OCI-LY7 (cell line): ENCODE measurements around the gene YWHAB. TPM values are rescaled to one million over a fixed set of nuclear protein-coding genes. Genes with fewer than 3 reads are reported as not detected.

ENCODE experiments used
- BruUV-seq: library from RNA; stranded (reverse); fragments of 400-500 nt; replicated peaks from 2 replicates; lab custom pipeline; 2021; lab: Mats Ljungman, UMichigan
- CTCF ChIA-PET: fragments of 300-600 bp; sonication (Branson Sonifier 250); formaldehyde crosslinking; loops from one replicate; lab custom pipeline; 2022; ENCODE audit warnings: antibody characterized with exemption; ENCODE audit not compliant: unreplicated experiment; lab: Charles Lee
- POLR2A ChIA-PET: fragments of 300-600 bp; sonication (Branson Sonifier 250); formaldehyde crosslinking; loops from one replicate; lab custom pipeline; 2022; ENCODE audit warnings: antibody characterized with exemption; lab: Charles Lee
- DNase-seq: peaks from one replicate; pipeline ENCODE4 v3.0.0-alpha.2; 2015; ENCODE audit warnings: low spot score
- H2AFZ ChIP-seq: fragments of 200-600 bp; sonication (generic), shearing (Covaris generic); 2 replicates; pipeline ENCODE4 v1.6.1; 2014; ENCODE audit warnings: mild to moderate bottlenecking, antibody characterized with exemption, low read length, moderate library complexity
- H3K27ac ChIP-seq: fragments of 200-600 bp; sonication (generic); 2 replicates; pipeline ENCODE4 v1.5.1; 2014; ENCODE audit warnings: mixed run types, low read depth, mild to moderate bottlenecking, moderate library complexity, low read length, inconsistent platforms; ENCODE audit not compliant: poor library complexity, severe bottlenecking
- H3K36me3 ChIP-seq: fragments of 200-600 bp; sonication (generic); 2 replicates; pipeline ENCODE4 v1.6.1; 2014; ENCODE audit warnings: mild to moderate bottlenecking, antibody characterized with exemption, low read length, moderate library complexity, mixed read lengths; ENCODE audit not compliant: insufficient read depth
- H3K4me1 ChIP-seq: fragments of 200-600 bp; sonication (generic); 2 replicates; pipeline ENCODE4 v1.5.1; 2014; ENCODE audit warnings: mild to moderate bottlenecking, low read length; ENCODE audit not compliant: insufficient read depth, poor library complexity, severe bottlenecking
- H3K4me2 ChIP-seq: fragments of 200-600 bp; sonication (generic); 2 replicates; pipeline ENCODE4 v1.6.1; 2014; ENCODE audit warnings: mild to moderate bottlenecking, low read length
- H3K4me3 ChIP-seq: fragments of 200-600 bp; sonication (generic); 2 replicates; pipeline ENCODE4 v1.5.1; 2014; ENCODE audit warnings: mild to moderate bottlenecking, low read depth, low read length; ENCODE audit not compliant: poor library complexity, severe bottlenecking
- H3K79me2 ChIP-seq: fragments of 200-600 bp; sonication (generic); 2 replicates; pipeline ENCODE4 v1.6.1; 2016; ENCODE audit warnings: low read depth, mild to moderate bottlenecking, low read length, moderate library complexity, mixed read lengths; ENCODE audit not compliant: insufficient read depth
- H3K9me2 ChIP-seq: fragments of 200-600 bp; sonication (generic); 2 replicates; pipeline ENCODE4 v1.6.1; 2016; ENCODE audit warnings: mild to moderate bottlenecking, low read length, mixed read lengths; ENCODE audit not compliant: insufficient read depth
- H3K9me3 ChIP-seq: fragments of 200-600 bp; sonication (generic); 2 replicates; pipeline ENCODE4 v1.6.1; 2014; ENCODE audit warnings: mild to moderate bottlenecking, mixed run types, low read length, mixed read lengths
- H4K20me1 ChIP-seq: fragments of 200-600 bp; sonication (generic); 2 replicates; pipeline ENCODE4 v1.6.1; 2014; ENCODE audit warnings: mild to moderate bottlenecking, antibody characterized with exemption, low read length, moderate library complexity, mixed read lengths; ENCODE audit not compliant: insufficient read depth
- EZH2phosphoT487 ChIP-seq: fragments of 200-600 bp; sonication (generic); IDR thresholded peaks from 2 replicates; pipeline ENCODE4 v1.6.1; 2018; ENCODE audit warnings: low read depth, borderline replicate concordance, mild to moderate bottlenecking, mixed run types, antibody characterized with exemption, low read length, moderate library complexity, mixed read lengths
- intact Hi-C: fragments of 100-400 bp; cut with micrococcal nuclease; formaldehyde crosslinking; loops from one replicate; pipeline ENCODE4 v1.10.0; 2022; ENCODE audit not compliant: unreplicated experiment
- total RNA-seq, 2 experiments: library from RNA; depleted of rRNA in 1 of 2; stranded (reverse); fragments of >200 nt in 1 of 2; shearing (Covaris generic) in 1 of 2; gene quantifications; 2 replicates each; pipeline ENCODE4 v1.2.3, GENCODE V29; 2014 to 2022
- TF ChIP-seq, protein P1 (sequence below): fragments of 200-600 bp; sonication (generic); conservative IDR thresholded peaks from 2 replicates; pipeline ENCODE4 v1.5.1; 2014; ENCODE audit warnings: mild to moderate bottlenecking, antibody characterized with exemption, low read length, moderate library complexity, mixed read lengths

YWHAB gene
- total RNA-seq, 2 experiments from 2014 or later = 72.8 to 245 TPM

DNA sequence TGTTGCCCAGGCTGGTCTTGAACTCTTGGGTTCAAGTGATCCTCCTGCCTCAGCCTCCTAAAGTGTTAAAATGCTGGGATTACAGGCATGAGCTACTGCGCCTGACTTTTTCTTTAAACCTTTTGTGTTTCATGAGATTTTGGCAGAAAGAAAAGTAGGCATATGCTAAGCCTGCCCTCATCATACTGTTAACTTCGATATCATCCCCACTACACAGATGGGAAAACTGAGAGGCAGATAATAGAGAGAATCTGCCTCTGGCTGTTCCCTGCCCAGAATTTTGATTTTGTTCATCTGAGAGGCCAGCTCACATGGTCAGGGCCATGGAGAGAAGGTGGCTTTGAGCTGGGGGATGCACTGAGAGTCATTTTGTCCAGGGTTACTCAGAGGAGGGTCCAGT lies 31.9 kb downstream of the YWHAB start:
- Histone ChIP-seq H3K27ac (no peak overlapping the region), H3K9me2 (no peaks in the 10 kb centered on the region), H3K4me3 (no peak overlapping the region), H4K20me1 (no peaks in the 10 kb centered on the region), H3K79me2 (no peaks in the 10 kb centered on the region), H3K9me3 (no peaks in the 10 kb centered on the region), H2AFZ (no peak overlapping the region), H3K4me2 (no peak overlapping the region), H3K4me1 (no peaks in the 10 kb centered on the region), H3K36me3 (peaks cover 66% of the 10 kb centered on the region)
- ChIA-PET POLR2A (interaction anchor here (0.7 to 1.6 kb wide), 3 partner anchors 22 to 80 kb away, joined by 3 to 5 read pairs (median 3); no protein-coding TSS in a partner anchor), CTCF (no interaction called here)
- no peak for DNase-seq
- intact Hi-C loops = no loop called here
- BruUV-seq = no TSS peak
- TF ChIP-seq, protein P1, sequence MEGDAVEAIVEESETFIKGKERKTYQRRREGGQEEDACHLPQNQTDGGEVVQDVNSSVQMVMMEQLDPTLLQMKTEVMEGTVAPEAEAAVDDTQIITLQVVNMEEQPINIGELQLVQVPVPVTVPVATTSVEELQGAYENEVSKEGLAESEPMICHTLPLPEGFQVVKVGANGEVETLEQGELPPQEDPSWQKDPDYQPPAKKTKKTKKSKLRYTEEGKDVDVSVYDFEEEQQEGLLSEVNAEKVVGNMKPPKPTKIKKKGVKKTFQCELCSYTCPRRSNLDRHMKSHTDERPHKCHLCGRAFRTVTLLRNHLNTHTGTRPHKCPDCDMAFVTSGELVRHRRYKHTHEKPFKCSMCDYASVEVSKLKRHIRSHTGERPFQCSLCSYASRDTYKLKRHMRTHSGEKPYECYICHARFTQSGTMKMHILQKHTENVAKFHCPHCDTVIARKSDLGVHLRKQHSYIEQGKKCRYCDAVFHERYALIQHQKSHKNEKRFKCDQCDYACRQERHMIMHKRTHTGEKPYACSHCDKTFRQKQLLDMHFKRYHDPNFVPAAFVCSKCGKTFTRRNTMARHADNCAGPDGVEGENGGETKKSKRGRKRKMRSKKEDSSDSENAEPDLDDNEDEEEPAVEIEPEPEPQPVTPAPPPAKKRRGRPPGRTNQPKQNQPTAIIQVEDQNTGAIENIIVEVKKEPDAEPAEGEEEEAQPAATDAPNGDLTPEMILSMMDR = no peak
- TF ChIP-seq EZH2phosphoT487 = no peak

DNA sequence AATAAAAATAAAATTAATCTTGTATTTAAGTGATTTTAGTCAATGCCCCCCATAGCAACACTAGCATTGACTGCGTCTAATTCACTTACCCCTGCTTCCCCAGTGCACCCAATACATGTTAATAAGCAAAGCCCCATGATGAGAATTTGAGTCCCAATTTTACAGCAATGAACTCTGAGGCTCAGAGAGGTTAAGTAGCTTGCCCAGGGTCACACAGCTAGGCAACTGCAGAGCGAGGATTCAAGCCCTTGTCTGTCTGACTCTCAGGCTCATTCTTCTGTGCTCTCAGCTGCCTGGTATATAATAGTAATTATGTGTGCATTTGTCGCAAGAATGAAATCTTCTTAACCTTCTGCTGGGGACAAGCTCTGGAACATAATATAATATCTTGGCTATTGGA lies 32.8 kb downstream of the YWHAB start:
- DNase-seq = no peak
- Histone ChIP-seq H3K4me2 (no peak overlapping the region), H4K20me1 (no peaks in the 10 kb centered on the region), H3K27ac (no peak overlapping the region), H3K36me3 (peaks cover 64% of the 10 kb centered on the region), H2AFZ (no peak overlapping the region), H3K9me3 (no peaks in the 10 kb centered on the region), H3K79me2 (no peaks in the 10 kb centered on the region), H3K4me3 (no peak overlapping the region), H3K9me2 (no peaks in the 10 kb centered on the region), H3K4me1 (no peaks in the 10 kb centered on the region)
- TF ChIP-seq, protein P1 = no peak
- TF ChIP-seq EZH2phosphoT487 = no peak
- BruUV-seq = no TSS peak
- ChIA-PET POLR2A (interaction anchor here (0.5 to 1.6 kb wide), 2 partner anchors 24 to 40 kb away, joined by 3 read pairs; no protein-coding TSS in a partner anchor), CTCF (no interaction called here)
- intact Hi-C loops = no loop called here

DNA sequence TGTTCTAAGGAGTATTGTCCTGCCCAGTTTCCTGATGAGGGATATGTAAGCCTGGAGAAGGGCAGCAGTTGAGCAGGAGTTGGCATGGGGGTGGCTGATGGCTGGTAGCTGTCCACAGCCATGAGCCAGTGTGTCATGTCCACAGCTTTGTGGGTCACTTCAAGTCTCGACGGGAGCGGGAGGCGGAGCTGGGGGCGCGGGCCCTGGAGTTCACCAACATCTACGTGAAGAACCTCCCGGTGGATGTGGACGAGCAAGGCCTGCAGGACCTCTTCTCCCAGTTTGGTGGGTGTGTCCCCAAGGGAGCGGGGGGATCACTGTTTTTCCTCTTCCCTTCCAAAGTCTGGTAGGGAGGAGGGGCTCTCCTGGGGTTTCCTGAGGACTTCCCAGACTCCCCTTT lies 33.3 kb downstream of the YWHAB start:
- H3K27ac ChIP-seq = no peak overlapping the region
- H4K20me1 ChIP-seq = no peaks in the 10 kb centered on the region
- TF ChIP-seq EZH2phosphoT487 = no peak
- TF ChIP-seq, protein P1 = no peak
- no peak overlapping the region for H2AFZ ChIP-seq
- no peaks in the 10 kb centered on the region for H3K79me2 ChIP-seq
- no peaks in the 10 kb centered on the region for H3K9me3 ChIP-seq
- no peak overlapping the region for H3K4me3 ChIP-seq
- H3K4me2 ChIP-seq = no peak overlapping the region
- no peaks in the 10 kb centered on the region for H3K4me1 ChIP-seq
- intact Hi-C loops = no loop called here
- H3K36me3 ChIP-seq = peaks cover 62% of the 10 kb centered on the region
- POLR2A ChIA-PET = interaction anchor here (0.6 to 1.6 kb wide), 2 partner anchors 24 to 102 kb away, joined by 3 to 4 read pairs; no protein-coding TSS in a partner anchor
- no peaks in the 10 kb centered on the region for H3K9me2 ChIP-seq
- DNase-seq = no peak
- no TSS peak for BruUV-seq
- CTCF ChIA-PET = no interaction called here
